Measurements from ENCODE around the gene TSPAN4. TPM values are rescaled to one million over a fixed set of nuclear protein-coding genes. Genes with fewer than 3 reads are reported as not detected.

TSPAN4 gene
- total RNA-seq, 3 donors from 2014 or later (not counting 1 experiment from before 2014, with no cell fraction given): 11.2 to 18.6 (median 14.6) TPM

- Histone ChIP-seq H3K4me3 (ENCODE audit: low read length) (peak overlapping the region; percentile 23), H3K9me3 (ENCODE audit: control insufficient read depth, insufficient read depth, low read length) (no peaks in the 10 kb centered on the region), H3K27ac (ENCODE audit: low read length) (no peak overlapping the region), H3K4me1 (ENCODE audit: control insufficient read depth, insufficient read depth, low read length) (peaks cover 58% of the 10 kb centered on the region), H3K36me3 (ENCODE audit: control insufficient read depth, insufficient read depth, low read length) (peaks cover 6% of the 10 kb centered on the region), H3K27me3 (ENCODE audit: control insufficient read depth, insufficient read depth, low read length) (peaks cover 19% of the 10 kb centered on the region)
- Mint-ChIP-seq H3K36me3 (no peaks in the 10 kb centered on the region), H3K4me1 (peaks cover 0 to 40% of the 10 kb centered on the region in 2 donors), H3K4me3 (peak overlapping the region; percentile 70), H3K27me3 (ENCODE audit: low read depth in 2 of 2) (peaks cover 5 to 34% of the 10 kb centered on the region in 2 donors), H3K9me3 (no peaks in the 10 kb centered on the region), H3K27ac (no peak overlapping the region)
- DNase-seq (no peak), ATAC-seq (peak in 1 of 3 donors; percentile 8)
- intact Hi-C loops (cut with micrococcal nuclease): no loop called here
- TF ChIP-seq, protein P1, sequence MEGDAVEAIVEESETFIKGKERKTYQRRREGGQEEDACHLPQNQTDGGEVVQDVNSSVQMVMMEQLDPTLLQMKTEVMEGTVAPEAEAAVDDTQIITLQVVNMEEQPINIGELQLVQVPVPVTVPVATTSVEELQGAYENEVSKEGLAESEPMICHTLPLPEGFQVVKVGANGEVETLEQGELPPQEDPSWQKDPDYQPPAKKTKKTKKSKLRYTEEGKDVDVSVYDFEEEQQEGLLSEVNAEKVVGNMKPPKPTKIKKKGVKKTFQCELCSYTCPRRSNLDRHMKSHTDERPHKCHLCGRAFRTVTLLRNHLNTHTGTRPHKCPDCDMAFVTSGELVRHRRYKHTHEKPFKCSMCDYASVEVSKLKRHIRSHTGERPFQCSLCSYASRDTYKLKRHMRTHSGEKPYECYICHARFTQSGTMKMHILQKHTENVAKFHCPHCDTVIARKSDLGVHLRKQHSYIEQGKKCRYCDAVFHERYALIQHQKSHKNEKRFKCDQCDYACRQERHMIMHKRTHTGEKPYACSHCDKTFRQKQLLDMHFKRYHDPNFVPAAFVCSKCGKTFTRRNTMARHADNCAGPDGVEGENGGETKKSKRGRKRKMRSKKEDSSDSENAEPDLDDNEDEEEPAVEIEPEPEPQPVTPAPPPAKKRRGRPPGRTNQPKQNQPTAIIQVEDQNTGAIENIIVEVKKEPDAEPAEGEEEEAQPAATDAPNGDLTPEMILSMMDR (IDR thresholded peaks at IDR 0.05): no peak
- under 1% methylated on average over 21 of the region's 22 CpGs for WGBS (ENCODE audit: insufficient coverage)
These were observed 15.9 kb upstream of the TSPAN4 start for GRCh38 chr11:826836-827145.

- H3K27me3 Mint-ChIP-seq (ENCODE audit: low read depth in 2 of 2): peaks cover 8 to 35% of the 10 kb centered on the region in 2 donors
- Histone ChIP-seq H3K27ac (ENCODE audit: low read length) (no peak overlapping the region), H3K27me3 (ENCODE audit: control insufficient read depth, insufficient read depth, low read length) (peaks cover 19% of the 10 kb centered on the region), H3K36me3 (ENCODE audit: control insufficient read depth, insufficient read depth, low read length) (peaks cover 6% of the 10 kb centered on the region), H3K4me3 (ENCODE audit: low read length) (peak overlapping the region; percentile 23), H3K4me1 (ENCODE audit: control insufficient read depth, insufficient read depth, low read length) (peaks cover 57% of the 10 kb centered on the region), H3K9me3 (ENCODE audit: control insufficient read depth, insufficient read depth, low read length) (no peaks in the 10 kb centered on the region)
- H3K4me1 Mint-ChIP-seq: peaks cover 0 to 37% of the 10 kb centered on the region in 2 donors
- H3K27ac Mint-ChIP-seq: peak overlapping the region in 1 of 2 donors; percentile 52
- intact Hi-C loops (cut with micrococcal nuclease): no loop called here
- no peaks in the 10 kb centered on the region for H3K36me3 Mint-ChIP-seq
- H3K9me3 Mint-ChIP-seq: no peaks in the 10 kb centered on the region
- H3K4me3 Mint-ChIP-seq: peak overlapping the region; percentile 76
- no peak for DNase-seq
- WGBS (ENCODE audit: insufficient coverage): 5% methylated on average over 66 of the region's 66 CpGs
- ATAC-seq: peak; percentile 24 to 66 (median 32)
- TF ChIP-seq, protein P1 (IDR thresholded peaks at IDR 0.05): no peak
These were observed 15.3 kb upstream of the TSPAN4 start for GRCh38 chr11:827146-827896.

GRCh38 chr11:827897-828192 is 14.8 kb upstream of the TSPAN4 start, which contains the start of gene CRACR2B:
Gene CRACR2B, plus strand, starts transcription at chr11:827919. Its CDS starts 689 bp downstream, at chr11:828608.
- Histone ChIP-seq H3K9me3 (ENCODE audit: control insufficient read depth, insufficient read depth, low read length) (no peaks in the 10 kb centered on the region), H3K27me3 (ENCODE audit: control insufficient read depth, insufficient read depth, low read length) (peaks cover 19% of the 10 kb centered on the region), H3K4me1 (ENCODE audit: control insufficient read depth, insufficient read depth, low read length) (peaks cover 59% of the 10 kb centered on the region), H3K36me3 (ENCODE audit: control insufficient read depth, insufficient read depth, low read length) (peaks cover 6% of the 10 kb centered on the region), H3K4me3 (ENCODE audit: low read length) (peak within 1 kb of the TSS; percentile 23), H3K27ac (ENCODE audit: low read length) (no peak within 1 kb of the TSS)
- H3K4me3 Mint-ChIP-seq: peak within 1 kb of the TSS; percentile 76
- WGBS (ENCODE audit: insufficient coverage): 51% methylated on average over 5 of the region's 5 CpGs
- peak within 1 kb of the TSS in 1 of 2 donors; percentile 52 for H3K27ac Mint-ChIP-seq
- DNase-seq (no peak), ATAC-seq (peak in 2 of 3 donors; percentile 26 to 46)
- intact Hi-C loops (cut with micrococcal nuclease): no loop called here
- H3K27me3 Mint-ChIP-seq (ENCODE audit: low read depth in 2 of 2): peaks cover 8 to 35% of the 10 kb centered on the region in 2 donors
- H3K36me3 Mint-ChIP-seq: no peaks in the 10 kb centered on the region
- H3K9me3 Mint-ChIP-seq: no peaks in the 10 kb centered on the region
- TF ChIP-seq, protein P1 (IDR thresholded peaks at IDR 0.05): no peak
- peaks cover 0 to 37% of the 10 kb centered on the region in 2 donors for H3K4me1 Mint-ChIP-seq
